Measurements from ENCODE around the gene MEGF11. TPM values are rescaled to one million over a fixed set of nuclear protein-coding genes. Genes with fewer than 3 reads are reported as not detected.
"Not testable (repeated sequence)": the region's sequence is repeated elsewhere in the genome, so short reads cannot be mapped to it uniquely, and the experiment has no call there.

The MEGF11 gene
- total RNA-seq, 1 donor from 2014 or later = not detected

- intact Hi-C loops (cut with micrococcal nuclease) = no loop called here
- peaks cover 26% of the 10 kb centered on the region for H3K4me1 Mint-ChIP-seq
- ATAC-seq (ENCODE audit: low read depth) = no peak
- ChIA-PET POLR2A (interaction anchor here (0.7 kb wide), 1 partner anchor 9 kb away, joined by 5 read pairs; no protein-coding TSS in a partner anchor), CTCF (interaction anchor here (0.6 kb wide), 1 partner anchor 13 kb away, joined by 3 read pairs; no protein-coding TSS in a partner anchor)
- DNase-seq = no peak
- H3K9me3 Mint-ChIP-seq = no peaks in the 10 kb centered on the region
- TF ChIP-seq, protein P1, sequence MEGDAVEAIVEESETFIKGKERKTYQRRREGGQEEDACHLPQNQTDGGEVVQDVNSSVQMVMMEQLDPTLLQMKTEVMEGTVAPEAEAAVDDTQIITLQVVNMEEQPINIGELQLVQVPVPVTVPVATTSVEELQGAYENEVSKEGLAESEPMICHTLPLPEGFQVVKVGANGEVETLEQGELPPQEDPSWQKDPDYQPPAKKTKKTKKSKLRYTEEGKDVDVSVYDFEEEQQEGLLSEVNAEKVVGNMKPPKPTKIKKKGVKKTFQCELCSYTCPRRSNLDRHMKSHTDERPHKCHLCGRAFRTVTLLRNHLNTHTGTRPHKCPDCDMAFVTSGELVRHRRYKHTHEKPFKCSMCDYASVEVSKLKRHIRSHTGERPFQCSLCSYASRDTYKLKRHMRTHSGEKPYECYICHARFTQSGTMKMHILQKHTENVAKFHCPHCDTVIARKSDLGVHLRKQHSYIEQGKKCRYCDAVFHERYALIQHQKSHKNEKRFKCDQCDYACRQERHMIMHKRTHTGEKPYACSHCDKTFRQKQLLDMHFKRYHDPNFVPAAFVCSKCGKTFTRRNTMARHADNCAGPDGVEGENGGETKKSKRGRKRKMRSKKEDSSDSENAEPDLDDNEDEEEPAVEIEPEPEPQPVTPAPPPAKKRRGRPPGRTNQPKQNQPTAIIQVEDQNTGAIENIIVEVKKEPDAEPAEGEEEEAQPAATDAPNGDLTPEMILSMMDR (IDR thresholded peaks at IDR 0.05) = no peak
- H3K4me3 Mint-ChIP-seq = no peak overlapping the region
- H3K27me3 Mint-ChIP-seq = no peaks in the 10 kb centered on the region
- H3K36me3 Mint-ChIP-seq (ENCODE audit: low read depth) = peaks cover 45% of the 10 kb centered on the region
- no peak overlapping the region for H3K27ac Mint-ChIP-seq
These were observed 378.1 kb downstream of the MEGF11 start for GRCh38 chr15:65875458-65875857.

DNA sequence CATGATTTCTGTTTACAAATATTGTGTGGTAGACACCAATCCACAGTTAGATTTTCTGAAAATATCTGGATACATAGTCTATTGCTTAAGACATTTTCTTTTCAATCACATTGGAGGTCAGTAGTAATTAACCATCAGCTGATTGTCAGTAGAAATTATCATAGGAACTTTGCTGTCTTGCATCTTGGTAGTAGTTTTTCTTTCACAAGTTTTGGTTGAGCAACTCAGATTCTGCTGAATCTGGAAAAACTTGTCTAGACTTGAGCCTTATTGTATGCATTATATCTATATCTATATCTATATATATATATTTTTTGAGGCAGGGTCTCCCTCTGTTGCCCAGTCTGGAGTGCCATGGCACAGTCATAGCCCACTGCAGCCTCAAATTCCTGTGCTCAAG, 380.3 kb downstream of the MEGF11 start:
- Mint-ChIP-seq H3K36me3 (ENCODE audit: low read depth) (peaks cover 42% of the 10 kb centered on the region), H3K4me3 (no peak overlapping the region), H3K9me3 (no peaks in the 10 kb centered on the region), H3K27me3 (peaks cover 4% of the 10 kb centered on the region), H3K4me1 (peaks cover 35% of the 10 kb centered on the region), H3K27ac (no peak overlapping the region)
- intact Hi-C loops (cut with micrococcal nuclease) = no loop called here
- ChIA-PET POLR2A (no interaction called here), CTCF (no interaction called here)
- TF ChIP-seq, protein P1 (IDR thresholded peaks at IDR 0.05) = no peak
- no peak for ATAC-seq (ENCODE audit: low read depth)
- no peak for DNase-seq

DNA sequence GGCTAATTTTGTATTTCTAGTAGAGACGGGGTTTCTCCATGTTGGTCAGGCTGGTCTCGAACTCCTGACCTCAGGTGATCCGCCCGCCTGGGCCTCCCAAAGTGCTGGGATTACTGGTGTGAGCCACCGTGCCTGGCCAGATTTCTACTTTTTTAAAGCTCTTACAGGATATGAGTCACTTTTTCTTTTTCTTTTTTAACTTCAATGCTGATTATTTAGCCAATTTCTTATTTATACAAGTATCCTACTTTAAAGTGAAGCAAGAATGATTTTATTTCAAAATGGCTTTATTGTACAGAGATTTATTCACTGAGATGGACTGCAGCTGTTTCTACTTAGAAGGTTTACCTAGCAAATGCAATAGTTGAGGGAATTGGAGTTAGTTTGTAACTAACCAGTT, 381.0 kb downstream of the MEGF11 start:
- DNase-seq; H3K27ac Mint-ChIP-seq; H3K27me3 Mint-ChIP-seq; H3K9me3 Mint-ChIP-seq; H3K4me3 Mint-ChIP-seq; intact Hi-C loops (cut with micrococcal nuclease); POLR2A ChIA-PET; ATAC-seq (ENCODE audit: low read depth); CTCF ChIA-PET: not testable (repeated sequence)
- Mint-ChIP-seq H3K4me1 (peaks cover 35% of the 10 kb centered on the region), H3K36me3 (ENCODE audit: low read depth) (peaks cover 35% of the 10 kb centered on the region)

DNA sequence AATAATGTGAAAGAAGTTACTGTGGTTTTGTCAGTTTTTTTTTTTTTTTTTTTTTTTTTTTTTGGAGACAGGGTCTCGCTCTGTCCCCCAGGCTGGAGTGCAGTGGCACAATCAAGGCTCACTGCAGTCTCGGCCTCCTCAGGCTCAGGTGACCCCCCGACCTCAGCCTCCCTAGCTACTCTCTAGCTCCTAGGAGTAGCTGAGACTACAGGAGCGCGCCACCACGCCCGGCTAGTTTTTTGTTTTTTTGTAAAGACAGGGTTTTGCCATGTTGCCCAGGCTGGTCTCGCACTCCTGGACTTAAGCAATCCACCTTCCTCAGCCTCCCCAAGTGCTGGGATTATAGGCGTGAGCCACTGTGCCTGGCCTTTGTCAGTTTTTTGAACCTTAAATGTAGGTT, 381.7 kb downstream of the MEGF11 start:
- Mint-ChIP-seq H3K4me1 (peaks cover 35% of the 10 kb centered on the region), H3K36me3 (ENCODE audit: low read depth) (peaks cover 31% of the 10 kb centered on the region)
- H3K27ac Mint-ChIP-seq; H3K9me3 Mint-ChIP-seq; H3K4me3 Mint-ChIP-seq; CTCF ChIA-PET; H3K27me3 Mint-ChIP-seq; POLR2A ChIA-PET; ATAC-seq (ENCODE audit: low read depth); DNase-seq: not testable (repeated sequence)
- intact Hi-C loops (cut with micrococcal nuclease) = loop anchor here (2.0 kb wide), 1 partner anchor 415 kb away; no protein-coding TSS in a partner anchor

GRCh38 chr15:65870889-65871533, 382.5 kb downstream of the MEGF11 start:
- Mint-ChIP-seq H3K27me3 (peaks cover 4% of the 10 kb centered on the region), H3K36me3 (ENCODE audit: low read depth) (peaks cover 28% of the 10 kb centered on the region), H3K4me3 (peak overlapping the region; percentile 99), H3K27ac (peak overlapping the region; percentile 97), H3K9me3 (no peaks in the 10 kb centered on the region), H3K4me1 (peaks cover 35% of the 10 kb centered on the region)
- ChIA-PET CTCF (interaction anchor here (0.5 to 2.4 kb wide), 2 partner anchors 50 to 55 kb away, joined by 3 to 13 read pairs; no protein-coding TSS in a partner anchor), POLR2A (interaction anchor here (3.4 kb wide), 1 partner anchor 47 kb away, joined by 23 read pairs; no protein-coding TSS in a partner anchor)
- no peak for ATAC-seq (ENCODE audit: low read depth)
- intact Hi-C loops (cut with micrococcal nuclease) = loop anchor here (2.0 kb wide), 1 partner anchor 416 kb away; no protein-coding TSS in a partner anchor
- TF ChIP-seq, protein P1 (IDR thresholded peaks at IDR 0.05) = no peak
- DNase-seq = no peak
